NCI-H2107 treated with DMSO at 0.1 percent for 48 hours (cell line): ENCODE measurements around the gene EIF3A.
"Not testable (repeated sequence)": the region's sequence is repeated elsewhere in the genome, so short reads cannot be mapped to it uniquely, and the experiment has no call there.

Experiments used
- DNase-seq: peaks from one replicate; lab custom pipeline; 2025; ENCODE audit not compliant: unreplicated experiment; lab: John Stamatoyannopoulos, UW

The EIF3A gene, protein sequence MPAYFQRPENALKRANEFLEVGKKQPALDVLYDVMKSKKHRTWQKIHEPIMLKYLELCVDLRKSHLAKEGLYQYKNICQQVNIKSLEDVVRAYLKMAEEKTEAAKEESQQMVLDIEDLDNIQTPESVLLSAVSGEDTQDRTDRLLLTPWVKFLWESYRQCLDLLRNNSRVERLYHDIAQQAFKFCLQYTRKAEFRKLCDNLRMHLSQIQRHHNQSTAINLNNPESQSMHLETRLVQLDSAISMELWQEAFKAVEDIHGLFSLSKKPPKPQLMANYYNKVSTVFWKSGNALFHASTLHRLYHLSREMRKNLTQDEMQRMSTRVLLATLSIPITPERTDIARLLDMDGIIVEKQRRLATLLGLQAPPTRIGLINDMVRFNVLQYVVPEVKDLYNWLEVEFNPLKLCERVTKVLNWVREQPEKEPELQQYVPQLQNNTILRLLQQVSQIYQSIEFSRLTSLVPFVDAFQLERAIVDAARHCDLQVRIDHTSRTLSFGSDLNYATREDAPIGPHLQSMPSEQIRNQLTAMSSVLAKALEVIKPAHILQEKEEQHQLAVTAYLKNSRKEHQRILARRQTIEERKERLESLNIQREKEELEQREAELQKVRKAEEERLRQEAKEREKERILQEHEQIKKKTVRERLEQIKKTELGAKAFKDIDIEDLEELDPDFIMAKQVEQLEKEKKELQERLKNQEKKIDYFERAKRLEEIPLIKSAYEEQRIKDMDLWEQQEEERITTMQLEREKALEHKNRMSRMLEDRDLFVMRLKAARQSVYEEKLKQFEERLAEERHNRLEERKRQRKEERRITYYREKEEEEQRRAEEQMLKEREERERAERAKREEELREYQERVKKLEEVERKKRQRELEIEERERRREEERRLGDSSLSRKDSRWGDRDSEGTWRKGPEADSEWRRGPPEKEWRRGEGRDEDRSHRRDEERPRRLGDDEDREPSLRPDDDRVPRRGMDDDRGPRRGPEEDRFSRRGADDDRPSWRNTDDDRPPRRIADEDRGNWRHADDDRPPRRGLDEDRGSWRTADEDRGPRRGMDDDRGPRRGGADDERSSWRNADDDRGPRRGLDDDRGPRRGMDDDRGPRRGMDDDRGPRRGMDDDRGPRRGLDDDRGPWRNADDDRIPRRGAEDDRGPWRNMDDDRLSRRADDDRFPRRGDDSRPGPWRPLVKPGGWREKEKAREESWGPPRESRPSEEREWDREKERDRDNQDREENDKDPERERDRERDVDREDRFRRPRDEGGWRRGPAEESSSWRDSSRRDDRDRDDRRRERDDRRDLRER (N-terminal part only)

DNA sequence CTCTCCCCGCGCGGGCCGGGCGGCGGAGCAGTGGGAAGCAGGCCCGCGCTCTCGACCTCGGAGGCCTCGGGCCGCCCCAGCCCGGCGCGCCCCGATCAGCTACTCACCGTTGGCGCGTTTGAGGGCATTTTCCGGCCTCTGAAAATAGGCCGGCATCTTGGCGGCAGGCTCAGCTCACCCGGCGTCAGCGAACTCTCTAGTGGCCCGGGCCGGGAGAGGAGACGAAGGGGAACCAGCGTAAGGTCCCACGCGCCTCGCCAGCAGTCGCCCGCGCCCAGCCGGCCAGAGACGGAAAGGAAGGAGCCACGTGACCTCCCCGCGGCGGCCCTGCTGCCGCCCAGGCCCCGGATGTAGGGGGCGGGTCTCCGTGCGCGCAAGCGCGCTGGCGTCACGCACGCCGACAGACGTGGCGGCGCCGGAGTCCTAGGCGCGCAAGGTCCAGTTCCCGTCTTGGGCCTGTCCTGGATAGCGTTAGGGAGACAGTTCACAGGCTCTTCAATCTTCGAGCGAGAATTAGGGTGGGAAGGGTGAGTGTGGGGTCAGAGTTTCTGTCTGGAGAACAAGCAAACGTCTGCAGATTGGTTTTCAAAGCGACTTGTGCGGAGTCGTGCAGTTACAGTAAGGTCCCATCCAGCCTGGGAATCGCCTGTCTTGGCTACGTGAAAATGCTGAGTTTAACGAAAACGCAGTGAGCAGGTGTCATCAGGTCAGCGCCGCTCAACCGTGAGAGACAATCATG is at the start of gene EIF3A:
Gene EIF3A (minus strand): TSS at position 297 of the 739 bp plus-strand sequence. CDS start 141 bp downstream, at position 156.
- peak; percentile 41 for DNase-seq

DNA sequence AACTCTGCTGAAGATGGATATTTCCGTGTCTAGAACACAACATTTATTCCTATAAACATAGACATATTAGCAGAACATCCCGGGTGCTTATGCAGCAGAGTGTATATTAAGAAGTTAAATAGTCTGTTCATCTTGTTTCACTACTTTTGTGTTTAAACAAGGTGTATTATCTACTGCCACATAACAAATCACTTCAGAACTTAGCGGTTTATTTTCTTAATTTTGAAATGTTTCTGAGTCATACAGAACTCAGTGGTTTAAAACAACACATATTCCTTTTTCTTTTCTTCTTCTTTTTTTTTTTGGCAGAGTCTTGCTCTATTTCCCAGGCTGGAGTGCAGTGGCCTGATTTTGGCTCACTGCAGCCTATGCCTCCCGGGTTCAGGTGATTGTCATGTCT is 49.1 kb upstream of the EIF3A start:
- no peak for DNase-seq

DNA sequence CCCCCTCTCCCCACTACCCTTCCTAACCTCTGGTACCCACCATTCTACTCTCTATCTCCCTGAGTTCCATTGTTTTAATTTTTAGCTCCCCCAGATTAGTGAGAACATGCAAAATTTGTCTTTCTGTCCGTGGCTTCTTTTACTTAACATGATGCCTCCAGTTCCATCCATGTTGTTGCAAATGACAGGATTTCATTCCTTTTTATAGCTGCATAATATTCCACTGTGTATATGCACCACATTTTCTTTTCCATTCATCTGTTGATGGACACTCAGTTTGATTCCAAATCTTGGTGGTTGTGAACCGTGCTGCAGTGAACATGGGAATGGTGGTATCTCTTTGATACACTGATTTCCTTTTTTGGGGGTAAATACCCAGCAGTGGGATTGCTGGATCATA is 45.3 kb upstream of the EIF3A start:
- DNase-seq = no peak

DNA sequence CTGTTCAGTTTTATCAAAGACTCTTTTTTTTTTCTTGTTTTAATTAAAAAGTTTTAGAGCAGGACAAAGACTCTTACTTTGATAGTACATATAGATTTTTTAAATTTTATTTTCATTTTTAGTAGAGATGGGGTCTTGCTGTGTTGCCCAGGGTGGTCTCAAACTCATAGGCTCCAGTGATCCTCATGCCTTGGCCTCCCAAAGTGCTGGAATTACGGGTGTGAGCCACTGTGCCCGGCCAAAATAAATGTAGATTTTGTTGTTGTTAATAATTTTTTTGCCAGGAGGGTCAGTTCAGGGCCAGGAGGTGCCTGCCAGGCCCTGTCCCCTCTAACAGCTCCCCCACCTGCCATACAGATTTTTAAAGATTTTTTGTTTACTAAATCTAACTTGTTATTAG is 40.3 kb upstream of the EIF3A start:
- no peak for DNase-seq

DNA sequence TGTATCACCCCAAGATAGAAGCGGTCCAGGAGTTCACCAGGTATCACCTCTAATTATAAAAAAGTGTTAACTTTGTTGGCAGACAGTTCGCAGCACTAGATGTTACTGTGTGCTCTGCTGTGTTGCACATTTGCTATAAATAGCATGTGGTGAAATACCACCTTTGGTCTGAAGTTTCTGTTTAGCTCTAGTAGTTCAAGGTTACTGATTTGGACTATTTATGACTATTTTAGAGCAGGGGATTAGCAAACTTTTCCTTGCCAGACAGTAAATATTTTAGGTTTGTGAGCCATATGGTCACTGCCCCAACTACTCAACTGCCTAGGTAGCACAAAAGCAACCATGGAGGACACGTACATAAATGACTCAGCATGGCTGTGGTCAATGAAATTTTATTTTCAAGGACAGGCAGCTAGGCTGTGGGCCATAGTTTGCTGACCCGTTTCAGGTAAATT is 39.8 kb upstream of the EIF3A start:
- no peak for DNase-seq

DNA sequence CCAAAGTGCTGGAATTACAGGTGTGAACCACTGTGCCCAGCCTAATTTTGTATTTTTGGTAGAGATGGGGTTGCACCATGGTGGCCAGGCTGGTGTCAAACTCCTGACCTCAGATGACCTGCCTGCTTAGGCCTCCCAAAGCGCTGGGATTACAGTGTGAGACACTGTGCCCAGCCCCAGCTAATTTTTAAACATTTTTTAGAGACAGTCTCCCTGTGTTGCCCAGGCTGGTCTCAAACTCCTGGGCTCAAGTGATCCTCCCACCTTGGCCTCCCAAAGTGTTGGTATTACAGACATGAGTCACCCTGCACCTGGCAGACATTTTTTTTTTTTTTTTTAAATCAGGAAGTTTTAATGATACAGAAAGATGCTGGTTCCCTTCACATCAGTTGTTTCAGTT is 38.8 kb upstream of the EIF3A start:
- DNase-seq = no peak

DNA sequence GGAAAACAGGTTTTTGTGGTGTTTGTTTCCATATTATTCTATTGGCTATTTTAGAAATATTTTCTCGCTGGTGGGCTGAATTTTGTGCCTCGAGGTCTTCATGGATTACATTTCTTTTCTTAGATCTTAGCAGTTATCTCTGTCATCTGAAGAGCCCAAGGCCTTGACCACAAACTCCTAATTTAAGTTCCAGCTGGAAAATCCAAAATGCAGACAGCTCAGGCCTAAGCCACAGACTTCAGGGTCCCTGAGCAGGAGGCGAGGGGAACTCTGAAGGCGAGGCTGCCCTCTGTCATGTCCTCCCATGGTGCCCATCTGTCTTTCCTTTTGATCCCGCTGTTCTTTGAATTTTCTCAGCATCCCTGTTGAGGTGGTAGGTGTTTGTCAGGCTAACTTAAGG is 37.6 kb upstream of the EIF3A start:
- DNase-seq = no peak

DNA sequence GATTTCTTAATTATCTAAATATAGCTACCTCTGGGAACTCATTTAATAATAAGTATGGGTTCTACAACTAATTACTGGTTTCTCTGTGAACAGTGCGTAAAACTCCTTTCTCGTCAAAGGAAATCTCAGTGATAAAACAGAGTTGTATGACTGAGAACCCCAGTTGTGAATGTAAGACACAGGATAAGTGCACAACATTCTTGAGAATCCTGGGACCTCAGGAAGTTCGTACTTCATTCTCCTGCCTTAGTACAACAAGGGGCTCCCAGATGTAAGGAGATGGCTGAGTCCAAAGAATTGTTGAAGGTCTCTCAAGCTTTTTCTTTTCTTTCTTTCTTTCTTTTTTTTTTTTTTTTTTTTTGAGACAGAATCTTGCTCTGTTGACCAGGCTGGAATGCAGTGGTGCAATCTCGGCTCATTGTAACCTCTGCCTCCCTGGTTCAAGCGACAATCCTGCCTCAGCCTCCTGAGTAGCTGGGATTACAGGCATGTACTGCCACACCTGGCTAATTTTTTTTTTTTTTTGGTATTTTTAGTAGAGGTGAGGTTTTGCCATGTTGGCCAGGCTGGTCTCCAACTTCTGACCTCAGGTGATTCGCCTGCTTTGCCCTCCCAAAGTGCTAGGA is 35.8 kb upstream of the EIF3A start:
- DNase-seq = no peak

DNA sequence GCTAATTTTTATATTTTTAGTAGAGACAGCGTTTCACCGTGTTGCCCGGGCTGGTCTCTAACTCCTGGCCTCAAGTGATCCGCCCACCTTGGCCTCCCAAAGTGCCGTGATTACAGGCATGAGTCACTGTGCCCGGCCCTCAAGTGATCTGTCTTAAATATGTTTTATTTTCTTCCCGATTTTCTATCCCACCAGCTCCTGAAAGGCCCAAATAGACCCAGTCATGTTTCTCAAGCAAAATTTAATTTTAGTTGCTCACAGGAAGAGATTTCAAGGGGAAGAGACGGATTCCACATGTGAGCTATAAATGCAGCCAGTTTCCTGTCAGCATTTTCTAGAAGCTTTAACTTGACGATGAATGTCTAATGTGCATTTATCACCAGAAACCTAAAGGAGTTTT is 35.3 kb upstream of the EIF3A start:
- DNase-seq = no peak

DNA sequence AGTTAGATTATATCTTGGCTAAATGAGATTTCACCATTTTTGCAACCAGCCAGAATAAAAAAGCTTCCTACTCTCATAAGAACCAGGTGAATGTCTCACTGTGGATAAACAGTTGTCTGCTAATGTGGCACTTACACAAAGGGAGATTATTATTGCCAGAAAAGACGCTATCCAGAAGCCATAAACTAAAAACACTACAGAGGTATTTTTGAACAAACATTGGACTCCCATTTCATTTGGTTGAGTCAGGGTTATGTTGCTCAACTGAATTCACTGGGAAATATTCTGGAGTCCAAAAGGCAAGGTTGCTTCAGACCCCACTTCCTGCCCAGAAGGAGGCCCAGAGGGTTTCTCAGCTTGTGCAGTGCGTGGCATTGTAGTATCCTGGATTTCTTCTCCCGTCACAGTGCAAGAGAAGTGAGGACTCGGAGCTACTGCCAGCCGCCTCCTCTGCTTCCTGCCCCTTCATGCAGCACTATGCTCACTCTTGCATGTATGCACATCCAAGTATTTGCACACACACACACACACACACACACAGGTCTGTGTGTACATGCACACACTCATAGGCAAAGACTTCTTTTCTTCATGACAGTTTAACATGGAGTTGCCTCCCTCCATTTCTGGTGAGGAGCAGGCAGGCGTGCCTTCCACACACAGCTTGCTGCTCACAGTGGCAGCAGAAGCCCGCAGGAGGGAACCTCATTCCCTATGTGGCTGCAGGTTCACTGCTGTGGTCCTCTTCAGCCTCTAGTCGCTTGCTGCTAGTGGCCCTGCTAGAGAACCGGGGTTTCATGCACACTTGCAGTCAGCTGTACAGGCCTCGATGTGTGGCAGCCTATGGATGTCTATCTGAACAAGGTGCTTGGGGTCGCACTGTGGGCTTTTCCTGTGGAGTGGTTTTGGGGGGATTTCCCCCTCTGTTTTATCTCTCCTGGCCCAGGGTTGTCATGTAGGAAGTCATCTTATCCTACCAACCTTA is 33.4 kb upstream of the EIF3A start:
- DNase-seq = no peak

DNA sequence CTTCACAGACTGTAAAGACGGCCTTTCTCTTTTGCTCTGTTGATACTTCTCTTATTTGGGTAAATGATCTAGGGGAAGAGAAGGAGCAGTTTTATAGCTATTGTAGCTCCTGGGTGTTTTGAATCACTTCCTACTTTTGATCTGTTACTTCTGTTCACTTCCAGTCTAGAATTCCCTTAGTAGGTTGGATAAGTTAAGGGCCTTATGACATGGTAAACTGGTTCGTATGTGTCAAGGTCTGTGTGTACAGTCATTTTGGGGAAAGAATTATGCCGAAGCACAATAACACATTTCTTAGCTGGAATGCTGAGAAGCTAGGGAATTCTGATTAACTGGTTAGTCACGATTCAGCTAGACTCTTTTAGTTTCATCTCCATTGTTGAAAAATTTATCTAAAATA is 31.4 kb upstream of the EIF3A start:
- no peak for DNase-seq

DNA sequence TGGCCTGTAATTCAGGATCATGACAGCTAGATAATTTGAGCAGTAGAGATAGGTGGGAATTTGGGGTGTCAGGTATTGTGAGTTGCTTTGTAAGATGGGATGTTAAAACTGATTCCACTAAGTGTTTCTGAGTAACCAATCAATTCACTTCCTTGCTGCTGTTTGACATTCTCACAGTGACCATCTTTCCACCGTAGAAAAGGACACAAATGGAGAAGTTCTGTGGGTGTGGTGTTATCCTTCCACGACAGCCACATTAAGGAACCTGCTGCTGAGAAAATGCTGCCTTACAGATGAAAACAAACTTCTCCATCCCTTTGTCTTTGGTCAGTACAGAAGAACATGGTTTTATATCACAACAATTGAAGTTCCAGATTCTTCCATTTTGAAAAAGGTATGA is 27.2 kb upstream of the EIF3A start:
- not testable (repeated sequence) for DNase-seq

DNA sequence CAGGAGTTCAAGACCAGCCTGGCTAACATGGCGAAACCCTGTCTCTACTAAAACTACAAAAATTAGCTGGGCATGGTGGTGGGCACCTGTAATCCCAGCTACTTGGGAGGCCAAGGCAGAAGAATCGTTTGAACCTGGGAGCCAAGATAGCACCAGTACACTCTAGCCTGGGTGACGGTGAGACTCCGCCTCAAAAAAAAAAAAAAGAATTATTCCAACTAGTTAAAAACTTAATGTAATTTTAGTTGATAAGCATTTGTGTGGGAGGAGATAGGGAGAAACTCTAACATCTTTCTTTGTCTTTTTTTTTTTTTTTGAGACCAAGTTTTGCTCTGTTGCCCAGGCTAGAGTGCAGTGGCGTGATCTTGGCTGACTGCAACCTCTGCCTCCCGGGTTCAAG is 26.5 kb upstream of the EIF3A start:
- not testable (repeated sequence) for DNase-seq

DNA sequence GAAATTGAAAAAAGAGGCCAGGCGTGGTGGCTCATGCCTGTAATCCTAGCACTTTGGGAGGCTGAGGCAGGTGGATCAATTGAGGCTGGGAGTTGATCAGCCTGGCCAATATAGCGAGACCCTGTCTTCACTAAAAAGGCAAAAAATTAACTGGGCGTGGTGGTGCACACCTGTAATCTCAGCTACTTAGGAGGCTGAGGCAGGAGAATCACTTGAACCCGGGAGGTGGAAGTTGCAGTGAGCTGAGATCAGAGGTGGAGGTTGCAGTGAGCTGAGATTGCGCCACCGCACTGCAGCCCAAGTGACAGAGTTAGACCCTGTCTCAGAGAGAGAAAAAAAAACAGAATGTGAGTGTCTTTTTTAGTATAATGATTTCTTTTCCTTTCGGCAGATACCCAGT is 25.3 kb upstream of the EIF3A start:
- not testable (repeated sequence) for DNase-seq

DNA sequence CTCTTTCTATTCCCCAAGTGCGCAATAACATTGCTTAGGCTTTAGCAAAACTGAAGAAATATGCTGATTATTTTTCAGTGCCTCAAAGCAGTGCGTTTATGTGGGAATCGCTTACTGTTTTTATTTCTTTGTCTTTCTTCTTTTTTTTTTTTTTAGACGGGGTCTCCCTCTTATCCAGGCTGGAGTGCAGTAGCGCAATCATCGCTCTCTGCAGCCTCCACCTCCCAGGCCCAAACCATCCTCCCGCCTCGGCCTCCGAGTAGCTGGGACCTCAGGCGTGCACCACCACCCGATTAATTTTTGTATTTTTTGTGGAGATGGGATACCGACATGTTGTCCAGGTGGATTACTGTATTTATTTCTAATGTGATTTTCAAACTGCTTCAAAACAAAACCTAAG is 24.5 kb upstream of the EIF3A start:
- no peak for DNase-seq

DNA sequence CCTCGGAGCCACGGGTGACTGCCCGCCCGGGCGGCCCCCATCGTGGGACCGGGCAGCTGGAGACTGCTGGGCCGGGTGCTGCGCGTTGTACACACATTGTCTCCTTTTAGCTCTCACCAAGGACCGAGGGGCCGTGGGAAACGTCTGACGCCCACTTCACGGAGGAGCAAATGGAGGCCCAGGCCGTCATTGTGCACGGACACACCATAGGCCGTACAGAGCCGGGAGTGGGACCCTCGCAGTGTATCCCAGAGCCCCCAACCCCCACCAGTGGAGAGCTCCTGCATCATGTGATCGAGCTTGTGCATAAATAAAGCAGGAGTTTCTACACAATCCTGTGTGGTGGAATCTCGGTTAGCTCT is 24.0 kb upstream of the EIF3A start:
- no peak for DNase-seq

DNA sequence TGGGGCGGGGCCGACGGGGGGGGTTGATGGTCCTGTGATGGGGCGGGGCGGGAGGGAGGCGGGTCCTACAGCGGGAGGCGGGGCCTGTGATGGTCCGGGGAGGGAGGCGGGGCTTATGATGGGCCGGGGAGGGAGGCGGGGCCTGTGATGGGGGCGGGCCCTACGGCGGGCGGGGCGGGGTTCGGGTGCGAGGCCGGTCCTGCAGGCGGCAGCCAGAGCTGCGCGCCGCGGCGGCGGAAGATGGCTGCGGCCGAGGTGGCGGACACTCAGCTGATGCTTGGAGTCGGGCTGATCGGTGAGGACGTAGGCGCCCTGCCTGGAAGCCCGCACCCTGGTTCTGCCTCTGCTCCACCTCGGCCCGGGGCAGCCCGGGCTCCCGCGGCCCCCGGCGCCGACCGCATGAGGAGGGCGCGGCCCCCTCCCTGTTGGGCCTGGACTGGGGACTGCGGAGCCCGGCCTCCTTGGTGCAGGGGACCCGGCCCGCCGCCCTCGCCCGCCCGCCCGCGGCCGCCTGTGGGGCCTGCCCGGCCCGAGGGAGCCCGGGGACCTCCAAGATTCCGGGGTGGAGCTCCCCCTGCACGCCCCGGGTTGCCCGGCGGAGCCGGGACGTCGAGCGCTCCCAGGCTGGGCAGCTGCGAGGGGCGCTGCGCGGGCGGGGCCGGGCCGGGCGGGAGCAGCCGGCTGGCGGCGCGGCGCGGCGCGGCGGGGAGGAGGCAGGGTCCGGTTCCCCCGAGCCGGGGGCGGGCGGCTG is 23.5 kb upstream of the EIF3A start, which contains the start of gene DENND10:
Gene DENND10 (plus strand): TSS at position 211 of the 751 bp plus-strand sequence. CDS start 30 bp downstream, at position 241.
- DNase-seq = no peak

DNA sequence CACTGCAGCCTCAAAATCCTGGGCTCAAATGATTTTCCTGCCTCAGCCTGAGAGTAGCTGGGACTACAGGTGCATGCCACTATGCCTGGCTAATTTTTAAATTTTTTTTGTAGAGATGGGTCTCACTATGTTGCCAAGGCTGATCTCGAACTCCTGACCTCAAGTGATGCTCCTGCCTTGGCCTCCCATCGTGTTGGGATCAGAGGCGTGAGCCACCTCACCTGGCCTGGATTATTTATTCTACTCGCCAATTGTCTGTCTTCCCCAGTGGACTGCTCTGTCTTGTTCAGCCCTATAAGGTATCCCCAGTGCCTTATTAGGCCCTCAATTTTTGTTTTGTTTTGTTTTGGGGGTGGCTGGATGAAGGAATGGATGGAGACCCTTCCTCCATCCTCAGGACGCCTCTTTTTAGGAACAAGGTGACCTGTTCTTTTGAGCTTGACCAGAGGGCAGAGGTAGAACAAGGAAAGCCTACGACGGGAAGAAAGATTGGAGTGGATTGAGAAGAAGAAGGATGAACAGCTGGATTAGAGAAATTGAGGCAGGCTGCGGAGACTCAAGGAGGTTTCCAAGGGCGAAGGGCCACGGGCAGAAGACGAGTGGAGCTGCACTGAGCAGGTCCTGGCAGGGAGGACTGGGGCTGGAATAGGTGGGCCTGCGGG is 22.8 kb upstream of the EIF3A start:
- DNase-seq = no peak
